Astrocyte of the spinal cord (primary cell): Measurements from ENCODE around the gene PTPRN2.

ENCODE experiments used
- DNase-seq: peaks from one replicate; pipeline ENCODE4 v3.0.0; 2011; ENCODE audit warnings: low read depth, low spot score
- H3K4me3 ChIP-seq: 2 replicates; pipeline ENCODE4 v1.5.1; 2011; ENCODE audit warnings: low read depth, mild to moderate bottlenecking, low read length, moderate library complexity
- CTCF ChIP-seq: IDR thresholded peaks from 2 replicates; pipeline ENCODE4 v1.5.1; 2012; ENCODE audit warnings: low read depth, mild to moderate bottlenecking, low read length, inconsistent platforms
- in situ Hi-C: cut with HindIII; loops from 2 replicates; pipeline ENCODE4 v1.10.0; 2017; ENCODE audit warnings: low sequenced_read_pairs

Gene PTPRN2

DNA sequence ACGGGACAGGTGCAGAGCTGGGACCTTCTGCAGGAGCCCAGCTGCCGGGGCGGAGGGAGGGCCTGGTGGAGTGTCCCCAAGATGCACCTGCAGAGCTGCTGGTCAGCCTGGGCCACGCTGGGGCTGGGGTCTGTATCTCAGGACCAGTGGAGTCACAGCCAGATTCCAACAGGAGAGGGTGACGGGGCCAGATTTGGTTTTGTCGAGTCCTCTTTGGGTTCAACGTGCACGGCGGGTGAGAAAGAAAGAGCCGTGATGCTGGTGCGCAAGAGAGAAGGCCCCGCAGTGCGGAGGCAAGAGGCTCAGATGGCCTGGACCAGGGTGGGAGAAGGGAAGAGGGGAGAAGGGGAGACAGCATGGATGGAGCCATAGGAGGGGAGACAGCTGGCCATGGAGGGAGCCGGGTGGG lies 462.9 kb downstream of the PTPRN2 start:
- no peak overlapping the region for H3K4me3 ChIP-seq
- no peak for DNase-seq
- in situ Hi-C loops = no loop called here
- TF ChIP-seq CTCF = no peak

DNA sequence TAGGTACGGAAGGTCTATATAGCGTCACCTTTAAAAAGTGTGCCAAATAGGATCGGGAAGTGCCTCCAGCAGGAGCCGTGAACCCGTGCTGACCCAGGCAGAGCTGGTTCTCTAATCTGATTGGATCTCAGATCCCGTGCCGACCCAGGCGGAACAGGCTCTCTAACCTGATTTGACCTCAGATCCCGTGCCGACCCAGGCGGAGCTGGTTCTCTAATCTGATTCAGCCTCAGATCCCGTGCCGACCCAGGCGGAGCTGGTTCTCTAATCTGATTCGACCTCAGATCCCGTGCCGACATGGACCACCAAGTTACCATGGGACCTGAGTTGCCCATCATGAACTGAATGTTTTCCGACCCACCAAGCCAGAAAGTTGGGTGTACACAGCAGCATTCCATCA lies 463.9 kb downstream of the PTPRN2 start:
- in situ Hi-C loops = no loop called here
- TF ChIP-seq CTCF = no peak
- no peak overlapping the region for H3K4me3 ChIP-seq
- DNase-seq = no peak

- no peak for DNase-seq
- in situ Hi-C loops = no loop called here
- no peak overlapping the region for H3K4me3 ChIP-seq
- no peak for TF ChIP-seq CTCF
Measured at GRCh38 chr7:158123214-158123613, 464.4 kb downstream of the PTPRN2 start.

- no peak for DNase-seq
- no peak for TF ChIP-seq CTCF
- in situ Hi-C loops = no loop called here
Measured at GRCh38 chr7:158121441-158122045, 466.1 kb downstream of the PTPRN2 start.

DNA sequence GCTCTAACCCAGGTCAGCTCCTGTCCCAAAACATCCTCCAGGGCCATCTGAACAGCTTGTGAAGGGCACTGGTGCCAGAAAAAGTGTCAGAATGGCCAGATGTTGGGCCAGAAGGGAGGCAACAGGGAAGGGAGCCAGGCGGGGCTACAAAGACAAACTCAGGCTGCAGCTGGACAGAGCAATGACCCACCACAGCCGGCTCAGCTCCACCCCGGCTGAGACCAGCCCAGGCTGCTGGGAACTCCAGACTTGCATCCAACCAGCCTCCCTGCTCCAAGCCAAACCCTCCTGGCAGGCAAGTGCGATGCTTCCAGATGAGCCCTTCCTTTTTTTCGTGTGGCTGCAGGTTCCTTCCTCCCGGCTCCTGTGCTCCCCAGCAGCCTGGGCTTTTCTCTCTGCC lies 466.9 kb downstream of the PTPRN2 start:
- H3K4me3 ChIP-seq = no peak overlapping the region
- DNase-seq = no peak
- in situ Hi-C loops = no loop called here
- no peak for TF ChIP-seq CTCF

More at GRCh38 chr7:158121441-158122045, 466.1 kb downstream of the PTPRN2 start:
- H3K4me3 ChIP-seq = no peak overlapping the region

DNA sequence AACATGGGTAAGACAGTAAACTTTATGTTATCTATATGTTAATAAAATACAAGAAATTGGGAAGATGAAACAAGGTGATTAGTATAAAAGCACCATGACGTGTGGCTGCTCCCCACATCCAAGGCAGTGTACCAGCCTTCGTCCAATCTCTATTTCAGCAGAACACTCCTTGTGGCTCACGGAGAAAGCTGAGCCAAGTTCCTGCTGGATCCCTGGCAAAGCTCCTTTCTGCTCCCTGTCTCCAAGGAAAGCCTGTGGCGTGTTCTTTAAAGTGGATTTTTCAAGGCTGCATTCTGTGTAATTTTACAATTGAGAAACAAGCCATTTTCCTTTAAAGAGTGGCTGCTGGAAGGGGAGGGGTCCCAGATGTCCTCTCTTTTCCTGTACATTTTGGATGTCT lies 467.3 kb downstream of the PTPRN2 start:
- no peak for DNase-seq
- no peak overlapping the region for H3K4me3 ChIP-seq
- in situ Hi-C loops = no loop called here
- TF ChIP-seq CTCF = no peak
